ENCODE measurements around the gene STARD5.

The STARD5 gene

DNA sequence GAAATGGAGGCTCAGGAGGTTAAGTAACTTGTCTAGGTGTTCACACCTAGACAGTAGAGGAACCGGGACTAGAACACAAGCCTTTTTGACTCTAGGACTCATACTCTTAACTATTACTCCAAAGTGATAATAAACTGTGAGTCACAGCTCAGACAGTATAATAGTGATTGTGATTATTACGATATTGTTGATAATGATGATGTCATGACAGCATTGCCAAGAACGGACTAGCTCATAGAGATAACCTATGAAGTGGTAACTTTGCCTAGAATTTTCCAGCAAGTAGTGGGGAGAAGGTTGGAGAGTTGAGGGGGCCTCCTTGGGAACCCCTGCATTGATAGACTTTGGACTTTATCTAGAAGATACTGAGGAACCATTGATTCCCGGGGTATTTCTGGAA, 34.0 kb downstream of the STARD5 start:
- no peak for DNase-seq

DNA sequence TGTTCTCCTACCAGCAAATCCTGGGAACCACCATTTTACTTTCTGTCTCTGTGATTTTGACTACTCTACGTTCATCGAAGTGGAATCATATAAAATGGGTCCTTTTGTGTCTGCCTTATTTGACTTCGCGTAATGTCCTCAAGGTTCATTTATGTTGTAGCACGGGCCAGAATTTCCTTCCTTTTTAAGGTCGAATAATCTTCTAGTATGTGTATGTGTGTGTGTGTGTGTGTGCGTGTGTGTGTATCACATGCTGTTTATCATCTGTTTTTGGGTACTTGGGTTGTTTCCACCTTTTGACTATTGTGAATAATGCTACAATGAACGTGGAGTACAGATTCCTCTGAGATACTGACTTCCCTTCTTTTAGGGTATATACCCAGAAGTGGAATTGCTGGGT, 35.3 kb downstream of the STARD5 start:
- no peak for DNase-seq

DNA sequence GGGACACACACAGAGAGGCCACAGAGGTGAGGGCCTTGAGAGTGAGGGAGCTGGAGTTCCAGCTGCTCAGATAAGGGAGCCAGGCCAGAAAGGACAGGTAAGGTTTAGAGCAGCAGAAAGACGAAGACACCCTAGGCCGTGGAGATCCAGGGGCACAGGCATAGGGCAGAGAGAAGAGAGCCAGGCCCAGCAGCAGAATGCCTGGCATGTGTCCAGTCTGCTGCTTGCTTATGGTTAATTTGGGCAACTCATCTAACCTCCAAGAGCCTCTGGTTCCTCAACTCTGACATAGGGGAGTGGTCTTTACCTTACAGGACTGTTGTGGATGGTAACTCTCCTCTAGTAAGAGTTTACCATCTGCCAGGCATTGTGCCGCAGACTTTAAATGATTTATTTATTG, 35.9 kb downstream of the STARD5 start:
- DNase-seq = no peak

DNA sequence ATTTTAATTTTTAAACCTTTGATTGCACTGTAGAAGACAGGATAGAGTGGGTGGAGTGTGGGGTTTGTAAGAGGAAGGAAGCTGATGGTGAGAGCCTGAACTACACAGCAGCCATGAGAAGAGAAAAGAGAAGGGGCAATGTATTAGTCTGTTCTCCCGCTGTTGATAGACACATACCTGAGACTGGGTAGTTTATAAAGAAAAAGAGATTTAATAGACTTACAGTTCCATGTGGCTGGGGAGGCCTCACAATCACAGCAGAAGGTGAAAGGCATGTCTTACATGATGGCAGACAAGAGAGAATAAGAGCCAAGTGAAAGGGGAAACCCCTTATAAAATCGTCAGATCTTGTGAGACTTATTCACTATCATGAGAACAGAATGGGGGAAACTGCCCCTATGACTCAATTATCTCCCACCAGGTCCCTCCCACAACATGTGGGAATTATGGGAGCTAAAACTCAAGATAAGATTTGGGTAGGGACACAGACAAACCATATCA, 37.3 kb downstream of the STARD5 start:
- DNase-seq = no peak

DNA sequence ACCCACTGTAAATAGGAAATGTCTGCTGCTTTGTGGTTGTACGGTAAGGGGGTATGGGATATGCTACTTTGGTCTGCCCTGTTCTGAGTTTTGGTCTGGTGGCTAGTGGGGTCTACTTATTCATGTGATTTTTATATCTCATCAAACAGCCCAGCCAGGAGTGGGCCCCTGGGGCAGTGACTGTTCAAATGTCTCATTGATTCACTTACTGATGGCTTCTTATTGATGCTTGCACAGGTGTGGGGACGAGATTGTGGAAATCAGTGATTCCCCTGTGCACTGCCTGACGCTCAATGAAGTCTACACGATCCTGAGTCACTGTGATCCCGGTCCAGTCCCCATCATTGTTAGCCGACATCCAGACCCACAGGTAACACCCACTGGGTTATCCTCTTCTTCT, 38.5 kb downstream of the STARD5 start:
- no peak for DNase-seq

DNA sequence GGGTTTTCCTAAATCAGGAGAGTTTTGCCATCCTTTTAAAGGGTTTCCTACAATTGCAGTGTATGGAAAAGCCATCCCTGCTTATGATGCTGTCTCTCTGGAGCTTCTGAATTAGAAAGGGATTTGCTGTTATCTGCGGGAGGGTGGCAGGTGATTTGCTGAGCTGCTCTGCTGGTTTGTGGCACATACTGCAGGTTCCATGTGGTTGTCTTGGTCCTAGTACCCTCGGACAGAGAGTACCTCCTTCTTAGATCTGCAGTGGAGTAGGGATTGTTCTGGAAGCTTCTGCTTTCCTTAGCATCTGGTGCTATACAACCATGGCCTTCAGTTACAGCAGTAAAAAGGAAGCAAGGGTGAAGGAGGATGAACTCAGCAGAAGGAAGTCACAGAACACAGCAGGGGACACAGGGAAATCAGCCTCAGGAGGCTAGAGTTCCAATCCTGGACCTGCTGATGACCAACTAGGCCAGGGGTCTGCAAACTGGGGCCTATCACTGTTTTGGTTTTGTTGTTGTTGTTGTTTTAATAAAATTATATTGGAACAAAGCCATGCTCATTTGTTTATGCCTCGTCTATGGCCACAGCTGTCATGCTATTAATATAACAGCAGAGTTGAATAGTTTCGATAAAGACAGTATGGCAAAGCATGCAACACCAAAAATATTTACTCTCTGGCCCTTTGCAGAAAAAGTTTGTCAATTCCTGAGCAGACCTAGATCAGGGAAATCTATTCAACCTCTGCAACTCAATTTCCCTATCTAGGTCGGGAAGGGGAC, 39.5 kb downstream of the STARD5 start:
- no peak for DNase-seq

DNA sequence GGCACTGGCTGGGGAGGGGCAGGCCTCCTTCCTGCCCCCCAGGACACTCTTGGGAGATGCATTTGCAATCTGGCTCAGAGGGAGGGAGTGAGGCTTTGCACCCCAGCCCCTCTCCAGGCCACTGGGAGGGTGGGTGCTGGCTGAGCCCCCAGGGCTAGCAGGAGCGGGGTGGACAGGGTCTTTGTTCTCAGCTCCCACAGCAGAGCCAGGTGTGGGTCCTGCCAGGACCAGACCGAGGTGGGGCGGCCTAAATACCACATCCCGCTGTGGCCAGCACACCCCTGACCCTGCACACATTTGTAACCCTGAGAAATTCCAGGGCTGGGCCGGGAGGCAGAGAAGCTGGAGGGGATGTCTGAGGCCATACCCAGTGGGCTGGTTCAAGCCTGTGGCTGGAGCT, 41.0 kb downstream of the STARD5 start:
- DNase-seq = no peak

DNA sequence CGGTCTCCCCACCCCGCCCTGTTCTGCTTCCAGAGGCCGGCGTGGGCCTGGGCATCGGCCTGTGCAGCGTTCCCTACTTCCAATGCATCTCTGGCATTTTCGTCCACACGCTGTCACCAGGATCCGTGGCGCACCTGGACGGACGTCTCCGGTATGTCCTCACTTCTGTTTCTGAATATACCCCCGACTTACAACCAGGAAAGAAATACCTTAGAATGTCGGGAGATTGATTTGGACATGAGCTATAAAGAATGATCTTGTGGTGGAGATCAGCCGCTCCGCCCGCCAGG, 41.4 kb downstream of the STARD5 start:
- no peak for DNase-seq

DNA sequence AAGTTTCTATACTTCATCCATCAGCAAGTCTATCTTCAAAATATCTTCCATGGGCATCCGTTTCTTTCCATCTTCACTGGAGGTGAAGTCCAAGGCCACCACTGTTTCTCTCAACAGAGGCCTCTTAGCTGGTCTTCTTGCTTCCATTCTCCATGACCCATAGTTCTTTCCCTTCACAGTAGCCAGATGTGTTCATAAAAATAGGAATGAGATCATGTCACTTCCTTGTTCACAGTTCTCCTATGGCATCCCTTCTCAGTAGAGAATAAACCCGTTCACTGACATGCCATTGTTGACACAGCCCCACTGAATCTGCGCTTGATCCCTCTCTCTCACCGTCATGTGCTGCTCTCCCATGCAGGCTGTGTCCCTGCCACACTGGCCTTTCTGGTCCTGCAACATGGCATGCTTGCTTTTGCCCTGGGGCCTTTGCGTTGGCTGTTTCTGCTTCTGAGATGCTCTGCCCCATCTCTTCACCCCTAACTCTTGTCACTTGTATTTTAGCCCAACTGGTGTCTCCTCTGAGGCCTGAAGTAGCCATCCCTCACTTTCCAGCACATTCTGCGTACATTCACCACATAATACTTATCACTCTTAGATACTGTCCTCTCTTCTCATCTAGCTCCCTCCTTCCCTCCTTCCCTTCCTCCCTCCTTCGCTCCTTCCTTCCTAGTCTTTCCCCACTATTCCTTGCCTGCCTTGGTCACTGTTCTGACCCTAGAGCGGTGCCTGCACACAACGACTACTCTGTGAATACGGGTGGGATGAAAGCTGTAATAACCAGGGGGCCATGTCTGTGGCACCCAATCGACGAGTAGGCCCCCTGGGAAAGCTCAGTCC, 42.0 kb downstream of the STARD5 start:
- DNase-seq = no peak

DNA sequence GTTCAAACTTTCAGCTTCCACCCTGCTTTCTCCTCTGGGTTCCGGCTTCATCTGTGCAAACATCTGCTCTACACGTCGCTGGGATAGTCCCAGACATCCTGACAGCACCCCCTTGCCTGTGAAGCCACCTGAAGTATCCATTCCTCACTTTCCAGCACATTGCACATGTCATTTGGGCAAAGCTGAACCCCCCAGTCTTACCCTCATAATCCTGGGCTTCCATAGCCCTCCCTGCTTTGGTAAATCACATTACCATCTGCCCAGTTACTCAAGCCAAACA, 42.5 kb downstream of the STARD5 start:
- DNase-seq = no peak

DNA sequence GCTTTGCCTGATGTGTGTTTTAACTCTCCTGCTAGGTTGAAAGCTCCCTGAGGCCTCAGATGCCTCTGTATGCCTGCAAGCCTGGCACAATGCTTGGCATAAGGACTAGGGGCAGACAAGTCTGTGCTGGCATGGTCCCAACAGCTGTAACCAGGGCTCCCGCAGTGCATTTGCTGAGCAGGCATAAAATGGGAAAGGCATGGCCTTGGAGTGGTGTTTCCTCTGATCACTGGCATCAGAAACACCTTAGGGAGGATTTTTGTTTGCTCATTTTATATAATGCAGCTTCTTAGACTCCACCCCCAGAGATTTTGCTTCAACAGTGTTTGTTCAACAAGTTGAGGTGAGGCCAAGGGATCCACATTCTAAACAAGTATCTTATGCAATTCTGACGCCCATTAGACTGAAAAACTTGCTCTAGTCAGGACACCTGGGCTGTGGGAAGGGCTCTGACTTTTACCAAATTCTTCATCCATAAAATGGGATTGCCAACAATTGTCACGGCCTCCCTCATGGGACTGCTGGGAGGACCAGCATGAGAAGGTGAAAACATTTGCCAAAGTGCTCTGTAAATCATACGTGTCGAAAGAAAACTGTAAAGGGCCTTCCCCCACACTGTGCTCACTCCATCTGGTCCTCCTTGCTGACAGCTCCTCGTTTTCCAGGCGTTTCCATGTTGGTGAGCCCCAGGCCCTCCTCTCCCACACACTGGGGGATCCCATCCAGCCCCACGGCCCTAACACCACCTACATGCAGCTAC, 43.1 kb downstream of the STARD5 start:
- DNase-seq = no peak

DNA sequence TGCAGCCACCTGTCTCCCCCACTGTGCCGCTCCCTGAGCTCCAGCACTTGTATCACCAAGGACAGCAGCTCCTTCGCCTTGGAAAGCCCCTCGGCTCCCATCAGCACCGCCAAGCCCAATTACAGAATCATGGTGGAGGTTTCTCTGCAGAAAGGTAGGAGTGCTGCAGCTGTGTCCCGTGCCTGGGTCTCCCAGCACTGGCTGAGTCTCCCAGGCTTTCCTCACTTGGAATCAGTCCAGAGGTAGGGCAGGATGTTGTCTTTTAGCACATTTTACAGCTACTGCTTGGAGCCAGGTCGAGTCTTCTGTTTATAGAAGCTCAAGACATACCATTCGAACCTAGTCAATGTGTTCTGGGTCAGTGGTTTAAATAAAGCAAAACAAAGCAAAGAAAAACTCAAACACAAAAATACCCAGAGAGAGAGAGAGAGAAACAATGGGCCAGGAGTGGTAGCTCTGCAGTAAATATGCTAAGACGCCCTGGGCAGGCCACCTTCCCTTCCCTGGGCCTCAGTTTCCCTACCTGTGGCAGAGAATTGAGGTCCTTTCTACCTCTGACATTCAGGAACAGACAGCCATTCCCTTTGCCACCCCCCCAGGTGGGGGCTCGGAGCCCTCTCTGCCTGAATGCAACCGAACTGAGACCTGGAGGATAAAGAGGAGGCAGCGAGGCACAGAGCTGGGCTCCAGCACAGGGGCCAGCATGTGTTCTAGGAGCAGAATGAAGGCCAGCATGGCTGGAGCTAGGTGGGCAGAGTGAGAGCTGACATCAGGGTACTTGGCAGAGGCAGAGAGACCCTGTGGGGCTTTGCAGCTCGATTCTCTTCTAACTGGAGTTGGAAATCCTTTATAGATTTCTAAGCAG, 44.1 kb downstream of the STARD5 start:
- DNase-seq = no peak

DNA sequence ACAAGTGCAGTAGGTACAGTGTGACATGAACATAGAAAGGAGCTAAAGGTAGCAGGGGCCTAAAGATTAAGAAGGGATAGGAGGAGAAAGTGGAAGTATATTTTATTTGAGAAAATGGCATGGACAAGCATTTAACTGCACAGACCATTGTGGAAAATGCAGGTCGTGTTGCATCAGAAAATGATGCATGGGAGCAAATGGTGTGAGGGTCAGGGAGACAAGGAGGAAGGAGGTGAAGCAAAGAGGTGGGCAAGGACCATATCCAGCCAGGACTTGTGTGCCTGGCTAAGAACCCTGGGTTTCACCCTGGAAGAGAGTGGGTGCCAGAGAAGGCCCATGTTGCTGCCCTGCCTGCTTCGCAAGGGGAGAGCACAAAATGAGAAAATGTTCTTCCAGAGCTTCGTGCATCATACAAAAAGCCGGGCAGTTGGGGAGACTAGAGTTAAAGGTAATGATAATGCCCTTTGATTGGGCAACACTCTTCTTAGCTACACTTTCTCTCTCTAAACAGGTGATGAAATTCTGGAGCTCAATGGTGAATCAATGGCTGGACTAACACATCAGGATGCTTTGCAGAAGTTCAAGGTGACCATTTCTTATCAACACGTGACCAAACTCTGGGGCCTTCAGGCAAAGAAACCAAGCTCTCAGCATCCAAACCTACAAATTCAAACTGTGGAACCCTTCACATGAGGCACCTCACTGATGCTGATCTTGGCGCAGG, 45.5 kb downstream of the STARD5 start:
- no peak for DNase-seq

DNA sequence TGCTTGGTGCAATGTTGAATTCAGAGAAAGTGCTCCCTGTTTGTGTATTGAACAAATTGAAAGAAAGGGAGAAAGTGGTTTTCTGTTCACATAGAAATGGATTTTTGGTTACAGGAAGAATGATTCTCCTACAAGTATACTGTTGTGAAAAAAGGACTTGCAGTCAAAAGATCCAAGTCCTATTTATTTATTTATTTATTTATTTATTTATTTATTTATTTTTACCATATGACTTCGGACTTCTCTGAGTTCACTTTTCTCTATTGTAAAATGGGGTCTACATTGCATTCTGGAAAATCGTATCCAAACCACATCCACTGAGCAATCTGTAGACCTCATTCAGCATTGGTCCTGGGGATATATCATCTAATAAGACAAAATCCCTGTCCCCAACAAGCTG, 46.1 kb downstream of the STARD5 start:
- DNase-seq = no peak

DNA sequence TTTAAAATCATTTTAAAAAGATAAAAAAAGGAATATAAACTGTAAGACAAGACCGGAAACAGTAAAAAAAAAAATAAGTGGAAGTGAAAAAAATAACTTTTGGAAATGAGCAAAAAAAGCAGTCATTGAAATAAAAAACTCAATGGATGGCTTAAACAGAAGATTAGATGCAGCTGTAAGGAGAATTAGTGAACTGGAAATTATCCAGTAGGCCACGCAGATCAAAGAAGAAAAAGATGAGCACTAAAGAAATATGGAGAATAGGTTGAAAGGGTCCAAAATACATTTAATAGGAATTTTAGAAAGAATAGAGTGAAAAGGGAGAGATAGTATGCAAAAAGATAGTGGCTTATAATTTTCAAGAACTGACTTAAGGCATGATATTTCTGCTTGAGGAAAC, 47.0 kb downstream of the STARD5 start:
- DNase-seq = no peak

DNA sequence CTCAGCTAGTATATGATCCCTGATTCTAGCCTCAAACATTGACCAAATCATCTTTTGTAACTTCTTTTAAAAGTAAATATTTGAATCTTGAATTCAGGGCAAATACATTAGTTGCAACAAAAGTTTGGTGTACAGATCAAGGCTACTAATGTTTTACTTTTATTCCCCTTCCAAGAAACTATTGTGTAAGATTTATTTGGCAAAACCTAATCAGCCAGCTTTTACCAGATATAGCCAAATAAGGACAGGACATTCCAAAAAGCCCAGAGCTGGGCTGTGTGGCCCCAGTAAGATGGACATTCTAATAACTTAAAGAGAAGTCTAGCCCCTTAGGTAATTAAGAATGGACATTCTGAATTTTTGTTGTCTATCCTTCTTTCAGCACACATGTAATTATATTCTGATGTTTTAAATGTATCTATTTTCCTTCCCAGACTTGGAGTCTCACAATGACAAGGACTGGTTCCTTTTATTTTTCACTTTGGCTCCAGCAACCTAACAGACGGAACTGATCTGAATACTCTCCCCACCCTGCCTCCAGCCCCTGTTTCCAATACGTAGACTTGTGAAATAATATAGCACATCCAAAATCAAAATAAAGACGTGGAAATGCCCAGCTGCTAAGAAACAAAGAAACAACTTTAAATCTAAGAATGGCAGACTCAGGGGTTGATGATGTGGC, 48.1 kb downstream of the STARD5 start:
- no peak for DNase-seq

DNA sequence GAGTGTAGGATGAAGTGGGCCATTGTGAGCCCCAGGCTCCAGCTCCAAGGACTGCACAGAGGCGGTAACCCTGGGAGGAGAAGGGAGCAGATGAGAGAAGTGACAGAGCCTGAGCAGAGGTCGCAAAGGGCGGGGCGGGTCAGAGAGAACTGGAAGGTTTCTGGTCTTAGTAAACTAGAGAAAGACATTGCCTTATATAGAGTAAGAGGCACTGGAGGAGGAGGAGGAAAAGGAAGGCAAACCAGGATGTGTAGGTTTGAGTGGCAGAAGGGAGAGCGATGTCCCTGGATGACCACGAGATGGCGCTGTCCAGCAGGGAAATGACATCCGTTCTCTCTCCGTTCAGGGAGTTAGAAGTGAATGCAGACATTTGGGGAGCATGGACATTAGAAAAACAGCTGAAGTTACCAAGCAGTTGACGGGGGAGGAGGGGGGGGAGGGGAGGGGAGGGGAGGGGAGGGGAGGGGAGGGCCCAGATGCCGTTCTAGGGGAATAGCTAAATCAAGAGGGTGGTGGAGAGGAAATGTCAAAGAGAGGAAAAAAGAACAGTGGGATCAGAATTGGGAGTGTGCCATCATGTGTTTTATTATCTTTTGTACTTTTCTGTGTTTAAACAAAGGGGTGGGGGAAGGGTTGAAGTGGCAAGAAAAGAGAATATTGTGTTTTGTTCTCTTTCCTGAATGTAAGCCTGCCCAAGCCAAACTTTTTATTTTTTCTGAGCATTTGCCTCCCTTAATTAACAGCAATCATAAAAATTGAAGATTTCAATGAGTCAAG, 48.8 kb downstream of the STARD5 start:
- DNase-seq = peak; percentile 31

DNA sequence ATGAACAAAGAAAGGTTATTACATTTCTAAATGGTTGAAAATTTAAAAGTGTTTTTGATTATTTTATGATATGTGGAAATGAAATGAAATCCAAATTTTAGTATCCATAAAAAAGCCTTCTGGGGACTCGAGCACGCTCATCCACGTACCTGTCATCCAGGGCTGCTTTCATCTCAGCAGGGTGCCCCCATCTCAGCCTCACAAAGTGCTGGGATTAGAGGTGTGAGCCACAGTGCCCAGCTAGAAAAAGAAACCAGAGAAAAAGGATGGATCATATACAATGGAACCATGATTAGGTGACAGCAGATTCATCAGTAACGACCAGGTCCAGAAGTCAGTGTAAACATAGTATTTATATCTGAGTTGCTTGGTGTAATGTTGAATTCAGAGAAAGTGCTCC, 49.7 kb downstream of the STARD5 start:
- no peak for DNase-seq

DNA sequence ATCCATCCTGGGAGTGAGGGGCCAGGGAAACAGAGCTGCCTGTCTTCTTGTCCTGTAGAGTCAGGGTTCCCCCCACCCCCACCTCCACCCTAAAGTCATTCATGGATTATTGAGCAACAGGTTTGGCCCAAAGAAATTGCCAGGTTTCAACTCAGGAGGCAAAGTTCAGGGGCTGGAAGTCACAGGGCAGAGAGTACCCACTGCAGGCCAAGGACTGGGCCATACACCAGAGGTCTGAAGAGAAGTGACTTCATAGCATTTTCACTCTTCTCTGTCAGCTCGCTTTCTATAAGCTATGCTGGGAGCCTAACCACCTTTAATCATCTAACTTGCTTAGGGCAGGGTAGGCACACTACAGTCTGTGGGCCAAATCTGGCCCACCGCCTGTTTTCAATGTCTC, 50.1 kb downstream of the STARD5 start:
- DNase-seq = no peak

DNA sequence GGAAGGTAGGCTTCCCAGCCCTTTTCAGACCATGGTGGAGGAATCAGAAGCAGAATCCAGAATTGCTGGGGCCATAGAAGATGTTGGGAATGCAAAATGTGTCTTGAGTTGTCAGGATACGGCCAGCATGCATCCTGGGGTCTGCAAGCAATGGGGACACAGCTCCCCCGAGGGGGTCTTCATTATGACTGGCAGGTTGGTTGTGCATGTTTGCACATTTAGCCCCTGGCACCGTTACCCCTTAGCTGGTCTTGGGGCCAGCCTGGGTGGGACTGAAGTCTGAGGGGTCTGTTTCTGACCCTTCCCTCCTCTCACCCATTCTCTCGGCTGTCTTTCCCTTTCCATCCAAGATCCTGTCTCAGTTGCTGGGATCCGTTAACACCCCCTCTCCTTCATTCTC, 50.7 kb downstream of the STARD5 start:
- DNase-seq = no peak

Measured in T1000 (cell line).